Breast epithelium (tissue), 3 donors: ENCODE data around the gene ADCY5.

Experiments used
- CTCF ChIP-seq, 3 donors: fragments of 450-650 bp; IDR thresholded peaks; one replicate each; pipeline ENCODE4 v1.5.1; 2016 to 2017; ENCODE audit warnings: antibody characterized with exemption in 3 of 3, mild to moderate bottlenecking in 3 of 3, moderate library complexity in 3 of 3
- POLR2A ChIP-seq: fragments of 450-650 bp; IDR thresholded peaks from one replicate; pipeline ENCODE4 v1.6.1; 2016; ENCODE audit warnings: antibody characterized with exemption, mild to moderate bottlenecking, moderate library complexity
- POLR2AphosphoS5 ChIP-seq, 3 donors: sonication (generic); formaldehyde crosslinking; IDR thresholded peaks; one replicate each; pipeline ENCODE4 v1.6.1; 2017; ENCODE audit warnings: antibody characterized with exemption in 3 of 3

GRCh38 chr3:123431658-123432324 is 17.1 kb downstream of the ADCY5 start:
- no peak for TF ChIP-seq CTCF (IDR thresholded peaks at IDR 0.05)
- TF ChIP-seq POLR2AphosphoS5 (IDR thresholded peaks at IDR 0.05) = no peak
- TF ChIP-seq POLR2A = no peak
